GM12878 (cell line): ENCODE data around the gene MMP7. TPM values are rescaled to one million over a fixed set of nuclear protein-coding genes. Genes with fewer than 3 reads are reported as not detected.

Experiments
- ATAC-seq: fragments of 200-7000 bp; cut with Tn5 transposase; 3 replicates; pipeline ENCODE4 v1.9.1; 2020; ENCODE audit warnings: mild to moderate bottlenecking, moderate library complexity
- BruUV-seq: library from RNA; stranded (reverse); fragments of 400-500 nt; replicated peaks from 2 replicates; lab custom pipeline; 2021; lab: Mats Ljungman, UMichigan
- CTCF ChIA-PET: fragments of 300-600 bp; sonication (Branson Sonifier 250); formaldehyde crosslinking; extraction: SDS; loops from one replicate; lab custom pipeline; 2021; ENCODE audit warnings: inconsistent platforms; lab: Yijun Ruan, JAX
- POLR2A ChIA-PET: fragments of 350-600 bp; formaldehyde crosslinking; extraction: SDS; loops from one replicate; lab custom pipeline; 2021; ENCODE audit warnings: inconsistent platforms; lab: Charles Lee
- RAD21 ChIA-PET: fragments of 300-600 bp; sonication (Branson Sonifier 250); formaldehyde crosslinking; loops from one replicate; lab custom pipeline; 2023; ENCODE audit warnings: antibody characterized with exemption; ENCODE audit not compliant: unreplicated experiment; lab: Charles Lee
- SMC1A ChIA-PET: fragments of 300-600 bp; sonication (Branson Sonifier 250); formaldehyde crosslinking; loops from one replicate; lab custom pipeline; 2023; ENCODE audit not compliant: unreplicated experiment, uncharacterized antibody; lab: Charles Lee
- DNase-seq: peaks from one replicate; pipeline ENCODE4 v3.0.0-alpha.2; 2011; ENCODE audit warnings: low read depth, low spot score
- FAIRE-seq: peaks from 3 replicates; lab custom pipeline; 2011; peaks lifted over from hg19 to GRCh38; lab: Jason Lieb, UNC
- H2AFZ ChIP-seq: 2 replicates; pipeline ENCODE4 v1.6.0; 2011; ENCODE audit warnings: low read depth, low read length, control low read depth; ENCODE audit not compliant: control insufficient read depth
- H3K27ac ChIP-seq: 2 replicates; pipeline ENCODE4 v1.5.1; 2011; ENCODE audit warnings: control low read depth; ENCODE audit not compliant: control insufficient read depth, insufficient read depth
- H3K27me3 ChIP-seq, 2 experiments: replicated peaks in 1 of 2; 2 replicates each; pipeline versions ENCODE4 v1.6.0 to v1.6.1; 2011; ENCODE audit warnings: low read length in 1 of 2; ENCODE audit not compliant: control insufficient read depth in 2 of 2, insufficient read depth in 2 of 2
- H3K36me3 ChIP-seq, 2 experiments: 2 replicates each; pipeline ENCODE4 v1.5.1; 2011; ENCODE audit warnings: low read length in 1 of 2; ENCODE audit not compliant: control insufficient read depth in 2 of 2, insufficient read depth in 2 of 2
- H3K4me1 ChIP-seq: 2 replicates; pipeline ENCODE4 v1.6.1; 2011; ENCODE audit warnings: mild to moderate bottlenecking, low read length, moderate library complexity, mixed read lengths; ENCODE audit not compliant: control insufficient read depth, insufficient read depth
- H3K4me2 ChIP-seq: 2 replicates; pipeline ENCODE4 v1.6.0; 2011; ENCODE audit warnings: control low read depth; ENCODE audit not compliant: control insufficient read depth, insufficient read depth
- H3K4me3 ChIP-seq: fragments of 200-600 bp; sonication (generic); 2 replicates; pipeline ENCODE4 v1.5.1; 2016
- H3K79me2 ChIP-seq: 2 replicates; pipeline ENCODE4 v1.6.0; 2011; ENCODE audit warnings: low read length; ENCODE audit not compliant: control insufficient read depth, insufficient read depth
- H3K9ac ChIP-seq: 2 replicates; pipeline ENCODE4 v1.8.0; 2011; ENCODE audit warnings: low read length, control low read depth, mixed read lengths; ENCODE audit not compliant: control insufficient read depth, insufficient read depth
- H3K9me3 ChIP-seq: replicated peaks from 3 replicates; pipeline ENCODE4 v1.5.1; 2011; ENCODE audit warnings: mild to moderate bottlenecking, low read length; ENCODE audit not compliant: control insufficient read depth, insufficient read depth
- H4K20me1 ChIP-seq: 2 replicates; pipeline ENCODE4 v1.6.0; 2011; ENCODE audit not compliant: control insufficient read depth, insufficient read depth
- CREB1 ChIP-seq: IDR thresholded peaks from 2 replicates; pipeline ENCODE4 v1.6.1; 2012; ENCODE audit warnings: low read depth, mild to moderate bottlenecking, inconsistent platforms
- E2F4 ChIP-seq: IDR thresholded peaks from 2 replicates; pipeline ENCODE4 v1.6.1; 2012; ENCODE audit warnings: low read depth, low read length, improper control_type of control experiment
- MLLT1 ChIP-seq: fragments of 450-650 bp; IDR thresholded peaks from 2 replicates; pipeline ENCODE4 v1.6.1; 2016; ENCODE audit warnings: mild to moderate bottlenecking
- MYB ChIP-seq: fragments of 150-350 bp; IDR thresholded peaks from 2 replicates; pipeline ENCODE4 v1.6.1; 2014; ENCODE audit warnings: mild to moderate bottlenecking, low read depth, low read length, borderline replicate concordance
- MYC ChIP-seq: IDR thresholded peaks from 2 replicates; pipeline ENCODE4 v1.6.1; 2011; ENCODE audit warnings: mild to moderate bottlenecking, low read length, moderate library complexity, inconsistent platforms; ENCODE audit not compliant: insufficient read depth, insufficient replicate concordance, insufficient read length, severe bottlenecking
- NFXL1 ChIP-seq: fragments of 450-650 bp; IDR thresholded peaks from 2 replicates; pipeline ENCODE4 v1.6.1; 2017; ENCODE audit warnings: antibody characterized with exemption, mild to moderate bottlenecking, borderline replicate concordance
- PAX5 ChIP-seq: IDR thresholded peaks from 2 replicates; pipeline ENCODE4 v1.6.1; 2011; ENCODE audit warnings: low read depth, low read length, borderline replicate concordance
- ZNF384 ChIP-seq: IDR thresholded peaks from 2 replicates; pipeline ENCODE4 v1.6.1; 2012; ENCODE audit warnings: low read depth, mild to moderate bottlenecking, low read length, improper control_type of control experiment, borderline replicate concordance
- WGBS: methylation state at CpG from one replicate; pipeline ENCODE4 v1.1.6; 2016; ENCODE audit warnings: low lambda C conversion rate; ENCODE audit not compliant: insufficient replicate concordance, insufficient coverage; ENCODE audit errors: missing lambda C conversion rate; 5-methylcytosine and 5-hydroxymethylcytosine counted together
- in situ Hi-C: fragments of 300-500 bp; cut with MboI; formaldehyde crosslinking; loops from 9 replicates; pipeline ENCODE4 v1.14.3; 2018; ENCODE audit warnings: mixed read lengths
- intact Hi-C: fragments of 100-400 bp; cut with micrococcal nuclease; formaldehyde crosslinking; loops from one replicate; pipeline ENCODE4 v1.14.2; 2022; ENCODE audit not compliant: unreplicated experiment
- polyA plus RNA-seq, 11 experiments: library from polyadenylated mRNA; depleted of rRNA in 4 of 11; unstranded in 6 of 11; stranded (reverse) in 5 of 11; fragments of >200 nt; fragmentation: Nextera tagmentation in 4 of 11; fragmentation: Illumina TruSeq in 1 of 11; extraction: Ambion mirVana in 4 of 11; extraction: Trizol in 1 of 11; gene quantifications; 1 replicate in 1 of 11; 2 replicates in 10 of 11; pipeline versions ENCODE4 v1.2.1 to v1.2.3, GENCODE V29; 2011 to 2016; ENCODE audit warnings: inconsistent platforms in 2 of 11, missing spikeins in 2 of 11, low read depth in 1 of 11
- total RNA-seq, 4 experiments: library from RNA; depleted of rRNA in 3 of 4; stranded (reverse); fragments of >200 nt in 3 of 4; fragmentation: Illumina TruSeq in 1 of 4; extraction: Trizol in 1 of 4; gene quantifications; 2 replicates each; pipeline versions ENCODE4 v1.2.1 to v1.2.3, GENCODE V29; 2013 to 2021

The MMP7 gene
- total and polyA plus RNA-seq, 10 of the 15 experiments (the other 5 are each of a cell fraction or from before 2014, with no cell fraction given): 0.63 to 18.0 (median 1.1) TPM

- FAIRE-seq: no peak
- no peak for DNase-seq
- no peak overlapping the region for H3K27ac ChIP-seq
- H3K4me3 ChIP-seq: no peak overlapping the region
- ChIA-PET CTCF (interaction anchor here (0.7 to 1.9 kb wide), 10 partner anchors 9 to 187 kb away, joined by 3 to 6 read pairs (median 4); no protein-coding TSS in a partner anchor), SMC1A (interaction anchor here (0.9 to 1.5 kb wide), 6 partner anchors 9 to 240 kb away, joined by 3 to 4 read pairs (median 3); no protein-coding TSS in a partner anchor), POLR2A (no interaction called here), RAD21 (interaction anchor here (1.1 to 7.5 kb wide), 4 partner anchors 17 to 187 kb away, joined by 3 to 58 read pairs (median 4); no protein-coding TSS in a partner anchor)
- intact Hi-C loops (no loop called here), in situ Hi-C loops (no loop called here)
- H3K79me2 ChIP-seq: no peaks in the 10 kb centered on the region
- H3K4me2 ChIP-seq: no peak overlapping the region
- ATAC-seq: no peak
- H3K27me3 ChIP-seq: no peaks in the 10 kb centered on the region
- H3K36me3 ChIP-seq: no peaks in the 10 kb centered on the region
- no peaks in the 10 kb centered on the region for H4K20me1 ChIP-seq
- no TSS peak for BruUV-seq
- H3K4me1 ChIP-seq: no peaks in the 10 kb centered on the region
- H3K9me3 ChIP-seq: no peaks in the 10 kb centered on the region
- TF ChIP-seq E2F4 (no peak), NFXL1 (no peak), CREB1 (no peak), ZNF384 (no peak), PAX5 (no peak), MYC (no peak)
- TF ChIP-seq, all 136 proteins: peak for 0
- H3K9ac ChIP-seq: no peak overlapping the region
- no peak overlapping the region for H2AFZ ChIP-seq
Observed at GRCh38 chr11:102528618-102529017, 1.9 kb downstream of the MMP7 start.

GRCh38 chr11:102527684-102528083 lies 2.9 kb downstream of the MMP7 start:
- DNase-seq: no peak
- WGBS: 54% methylated on average over 2 of the region's 2 CpGs
- TF ChIP-seq MLLT1 (peak; percentile 43; the same call in 1 of the 2 replicates), MYB (no peak)
- Histone ChIP-seq H3K4me2 (no peak overlapping the region), H3K9ac (no peak overlapping the region), H2AFZ (no peak overlapping the region), H3K9me3 (no peaks in the 10 kb centered on the region), H3K79me2 (no peaks in the 10 kb centered on the region), H3K36me3 (no peaks in the 10 kb centered on the region), H3K27ac (no peak overlapping the region), H4K20me1 (no peaks in the 10 kb centered on the region), H3K4me1 (peaks cover 5% of the 10 kb centered on the region; the same call in 1 of the 2 replicates), H3K27me3 (no peaks in the 10 kb centered on the region), H3K4me3 (no peak overlapping the region)
- ATAC-seq: no peak
- in situ Hi-C loops (no loop called here), intact Hi-C loops (no loop called here)
- ChIA-PET POLR2A (no interaction called here), SMC1A (interaction anchor here (0.9 to 1.5 kb wide), 3 partner anchors 10 to 51 kb away, joined by 3 to 4 read pairs (median 3); no protein-coding TSS in a partner anchor), RAD21 (interaction anchor here (1.5 kb wide), 1 partner anchor 18 kb away, joined by 3 read pairs; no protein-coding TSS in a partner anchor), CTCF (interaction anchor here (0.9 to 1.9 kb wide), 3 partner anchors 32 to 173 kb away, joined by 4 read pairs; no protein-coding TSS in a partner anchor)
- no peak for FAIRE-seq
- no TSS peak for BruUV-seq
